Stimulated activated CD4-positive, alpha-beta T cell treated with anti-CD3 and anti-CD28 coated beads, TNF-alpha, amount 100 ng/mL, for 24 hours (primary cell): ENCODE results near the gene DHRS9.
"Not testable (repeated sequence)": the region's sequence is repeated elsewhere in the genome, so short reads cannot be mapped to it uniquely, and the experiment has no call there.

Experiments used
- DNase-seq, 3 experiments: peaks; one replicate each; pipeline ENCODE4 v3.0.0-alpha.2; 2020; ENCODE audit warnings: low read depth in 3 of 3

The DHRS9 gene

GRCh38 chr2:169136428-169136827 lies 67.1 kb downstream of the DHRS9 start:
- not testable (repeated sequence) for DNase-seq

GRCh38 chr2:169136885-169137534 lies 67.6 kb downstream of the DHRS9 start:
- DNase-seq = no peak

- DNase-seq = no peak
Observed at GRCh38 chr2:169137924-169138323, 68.6 kb downstream of the DHRS9 start.

- DNase-seq = no peak
Observed at GRCh38 chr2:169139145-169139544, 69.8 kb downstream of the DHRS9 start.

GRCh38 chr2:169139993-169140767 lies 70.8 kb downstream of the DHRS9 start:
- no peak for DNase-seq

- DNase-seq = peak; percentile 33 to 41 (median 35)
Observed at GRCh38 chr2:169141713-169142352, 72.5 kb downstream of the DHRS9 start.

GRCh38 chr2:169143998-169144397 lies 74.6 kb downstream of the DHRS9 start:
- DNase-seq = no peak
